HCT116 (cell line): Measurements from ENCODE around the gene SLC31A1. TPM values are rescaled to one million over a fixed set of nuclear protein-coding genes. Genes with fewer than 3 reads are reported as not detected.

Experiments used
- ATAC-seq: fragments of 200-7000 bp; cut with Tn5 transposase; 2 replicates; pipeline ENCODE4 v1.9.1; 2020; ENCODE audit warnings: mild to moderate bottlenecking, moderate library complexity
- BruUV-seq: library from RNA; stranded (reverse); fragments of 400-500 nt; replicated peaks from 2 replicates; lab custom pipeline; 2021; lab: Mats Ljungman, UMichigan
- CTCF ChIA-PET: fragments of 300-600 bp; sonication (Branson Sonifier 250); formaldehyde crosslinking; loops from one replicate; lab custom pipeline; 2021; ENCODE audit warnings: antibody characterized with exemption; lab: Charles Lee
- POLR2A ChIA-PET: fragments of 300-600, 350-600 bp; sonication (Branson Sonifier 250); formaldehyde crosslinking; loops from one replicate; lab custom pipeline; 2021; ENCODE audit warnings: antibody characterized with exemption; lab: Charles Lee
- RAD21 ChIA-PET, 2 experiments: fragments of 300-600 bp; sonication (Branson Sonifier 250); formaldehyde crosslinking; loops; one replicate each; lab custom pipeline; 2023; ENCODE audit warnings: low total read pairs in 2 of 2; ENCODE audit not compliant: uncharacterized antibody in 2 of 2, unreplicated experiment in 2 of 2, low non-redundant PET in 1 of 2; lab: Charles Lee
- DNase-seq: peaks from one replicate; pipeline ENCODE4 v3.0.0-alpha.2; 2010; ENCODE audit warnings: low read depth, low spot score
- H2AFZ ChIP-seq: fragments of 200-600 bp; shearing (Covaris generic), sonication (generic); 2 replicates; pipeline ENCODE4 v1.6.1; 2017; ENCODE audit warnings: low read depth, mixed run types, mixed read lengths, antibody characterized with exemption, low read length; ENCODE audit not compliant: poor library complexity, severe bottlenecking
- H3K27ac ChIP-seq: 2 replicates; pipeline ENCODE4 v1.5.1; 2012; ENCODE audit warnings: low read depth, low read length
- H3K27me3 ChIP-seq: fragments of 200-600 bp; sonication (generic); 2 replicates; pipeline ENCODE4 v1.6.1; 2016; ENCODE audit warnings: mixed run types, low read length, mixed read lengths; ENCODE audit not compliant: insufficient read depth
- H3K36me3 ChIP-seq, 2 experiments: fragments of 200-500 bp in 1 of 2; fragments of 200-600 bp in 1 of 2; sonication (Bioruptor generic) in 1 of 2; sonication (generic) in 1 of 2; 2 replicates each; pipeline versions ENCODE4 v1.5.1 to v1.6.1; 2014 to 2016; ENCODE audit warnings: low read length in 2 of 2, inconsistent platforms in 1 of 2, mixed read lengths in 1 of 2, mixed run types in 1 of 2; ENCODE audit not compliant: insufficient read depth in 2 of 2, control insufficient read depth in 1 of 2
- H3K4me1 ChIP-seq, 2 experiments: fragments of 200-600 bp in 1 of 2; sonication (generic) in 1 of 2; 2 replicates each; pipeline versions ENCODE4 v1.5.1 to v1.6.1; 2012 to 2017; ENCODE audit warnings: low read length in 2 of 2, inconsistent platforms in 1 of 2, mild to moderate bottlenecking in 1 of 2, mixed read lengths in 1 of 2, mixed run types in 1 of 2, moderate library complexity in 1 of 2; ENCODE audit not compliant: insufficient read depth in 2 of 2, control insufficient read depth in 1 of 2
- H3K4me2 ChIP-seq: fragments of 200-600 bp; sonication (generic); 2 replicates; pipeline ENCODE4 v1.6.1; 2017; ENCODE audit warnings: mixed run types, low read length, mixed read lengths
- H3K4me3 ChIP-seq, 2 experiments: fragments of 200-600 bp in 1 of 2; sonication (generic) in 1 of 2; replicated peaks in 1 of 2; 2 replicates each; pipeline ENCODE4 v1.5.1; 2011 to 2016; ENCODE audit warnings: low read length in 2 of 2, control low read depth in 1 of 2, low read depth in 1 of 2, mild to moderate bottlenecking in 1 of 2, mixed read lengths in 1 of 2, mixed run types in 1 of 2
- H3K79me2 ChIP-seq: fragments of 200-600 bp; sonication (generic); 2 replicates; pipeline ENCODE4 v1.6.1; 2017; ENCODE audit warnings: mild to moderate bottlenecking, mixed run types, low read length, moderate library complexity, mixed read lengths; ENCODE audit not compliant: insufficient read depth
- H3K9ac ChIP-seq: fragments of 200-600 bp; sonication (generic); 2 replicates; pipeline ENCODE4 v1.6.1; 2016; ENCODE audit warnings: low read length, mixed read lengths
- H3K9me2 ChIP-seq: fragments of 200-600 bp; sonication (generic), shearing (Covaris generic); 2 replicates; pipeline ENCODE4 v1.6.1; 2017; ENCODE audit warnings: mixed run types, mild to moderate bottlenecking, moderate library complexity; ENCODE audit not compliant: insufficient read depth
- H3K9me3 ChIP-seq, 2 experiments: fragments of 200-500 bp in 1 of 2; fragments of 200-600 bp in 1 of 2; sonication (Bioruptor generic) in 1 of 2; sonication (generic) in 1 of 2; 2 replicates each; pipeline ENCODE4 v1.6.1; 2014 to 2017; ENCODE audit warnings: low read length in 2 of 2, mixed read lengths in 2 of 2, inconsistent platforms in 1 of 2, low read depth in 1 of 2, mild to moderate bottlenecking in 1 of 2, mixed run types in 1 of 2, moderate library complexity in 1 of 2; ENCODE audit not compliant: control insufficient read depth in 1 of 2, insufficient read depth in 1 of 2
- H4K20me1 ChIP-seq: fragments of 200-600 bp; sonication (generic), shearing (Covaris generic); 2 replicates; pipeline ENCODE4 v1.6.1; 2017; ENCODE audit warnings: mixed run types, mild to moderate bottlenecking, moderate library complexity; ENCODE audit not compliant: insufficient read depth
- CBX3 ChIP-seq: IDR thresholded peaks from 2 replicates; pipeline ENCODE4 v1.6.1; 2012; ENCODE audit warnings: low read depth
- CEBPB ChIP-seq: IDR thresholded peaks from 2 replicates; pipeline ENCODE4 v1.6.1; 2012; ENCODE audit warnings: low read depth
- CTCF ChIP-seq, 3 experiments: fragments of 200-600 bp in 1 of 3; sonication (generic) in 1 of 3; IDR thresholded peaks in 2 of 3; conservative IDR thresholded peaks in 1 of 3; 2 replicates each; pipeline ENCODE4 v1.5.1; 2012 to 2017; ENCODE audit warnings: low read depth in 2 of 3, low read length in 2 of 3, antibody characterized with exemption in 1 of 3, borderline replicate concordance in 1 of 3, control low read depth in 1 of 3, mild to moderate bottlenecking in 1 of 3, mixed read lengths in 1 of 3, mixed run types in 1 of 3, moderate library complexity in 1 of 3; ENCODE audit not compliant: insufficient read depth in 1 of 3
- FOSL1 ChIP-seq: IDR thresholded peaks from 2 replicates; pipeline ENCODE4 v1.6.1; 2012; ENCODE audit warnings: low read depth
- RAD21 ChIP-seq: IDR thresholded peaks from 2 replicates; pipeline ENCODE4 v1.6.1; 2012; ENCODE audit warnings: low read depth, mild to moderate bottlenecking
- SIN3A ChIP-seq: IDR thresholded peaks from 2 replicates; pipeline ENCODE4 v1.6.1; 2012; ENCODE audit warnings: low read depth
- intact Hi-C: fragments of 100-400 bp; cut with micrococcal nuclease; formaldehyde crosslinking; loops from 2 replicates; pipeline ENCODE4 v1.10.0; 2022
- total RNA-seq: library from RNA; stranded (reverse); gene quantifications from one replicate; pipeline ENCODE4 v1.2.1, GENCODE V29; 2021; ENCODE audit not compliant: unreplicated experiment

SLC31A1 gene
- total RNA-seq, 1 experiment from 2014 or later, result 24.4 TPM

DNA sequence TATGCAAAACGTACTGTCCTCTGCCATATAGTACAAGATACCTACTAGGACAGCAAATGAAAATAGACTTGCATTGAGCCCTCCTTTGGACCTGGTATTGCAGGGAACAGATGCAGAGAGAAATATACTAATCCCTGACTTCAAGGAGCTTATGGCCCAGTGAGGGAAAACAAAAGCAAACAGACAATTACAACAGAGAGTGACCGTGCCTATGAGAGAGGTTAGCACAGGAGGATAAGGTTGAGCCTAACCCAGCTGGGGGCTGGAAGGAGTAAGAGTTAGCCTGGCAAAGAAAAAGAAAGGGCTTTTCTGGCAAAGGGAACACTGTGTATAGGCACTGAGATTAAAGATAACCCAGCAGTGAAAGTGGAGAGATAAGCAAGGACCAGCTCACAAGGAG, 48.5 kb downstream of the SLC31A1 start:
- Histone ChIP-seq H3K4me2 (no peak overlapping the region), H3K27me3 (no peaks in the 10 kb centered on the region), H3K79me2 (peaks cover 15% of the 10 kb centered on the region), H3K4me1 (peaks cover 0 to 9% of the 10 kb centered on the region in 2 experiments; a peak in 2 of 4 replicates), H3K36me3 (peaks cover 21 to 23% of the 10 kb centered on the region in 2 experiments; a peak in 3 of 4 replicates), H3K27ac (no peak overlapping the region), H3K9me3 (no peaks in the 10 kb centered on the region), H3K9ac (no peak overlapping the region), H2AFZ (no peak overlapping the region), H4K20me1 (no peaks in the 10 kb centered on the region), H3K4me3 (no peak overlapping the region), H3K9me2 (no peaks in the 10 kb centered on the region)
- DNase-seq, result no peak
- BruUV-seq, result no TSS peak
- ATAC-seq, result no peak
- intact Hi-C loops, result loop anchor here (10.0 kb wide), 1 partner anchor 345 kb away; no protein-coding TSS in a partner anchor
- ChIA-PET RAD21 (no interaction called here), CTCF (no interaction called here), POLR2A (no interaction called here)
- no peak for TF ChIP-seq FOSL1
- TF ChIP-seq SIN3A, result no peak

DNA sequence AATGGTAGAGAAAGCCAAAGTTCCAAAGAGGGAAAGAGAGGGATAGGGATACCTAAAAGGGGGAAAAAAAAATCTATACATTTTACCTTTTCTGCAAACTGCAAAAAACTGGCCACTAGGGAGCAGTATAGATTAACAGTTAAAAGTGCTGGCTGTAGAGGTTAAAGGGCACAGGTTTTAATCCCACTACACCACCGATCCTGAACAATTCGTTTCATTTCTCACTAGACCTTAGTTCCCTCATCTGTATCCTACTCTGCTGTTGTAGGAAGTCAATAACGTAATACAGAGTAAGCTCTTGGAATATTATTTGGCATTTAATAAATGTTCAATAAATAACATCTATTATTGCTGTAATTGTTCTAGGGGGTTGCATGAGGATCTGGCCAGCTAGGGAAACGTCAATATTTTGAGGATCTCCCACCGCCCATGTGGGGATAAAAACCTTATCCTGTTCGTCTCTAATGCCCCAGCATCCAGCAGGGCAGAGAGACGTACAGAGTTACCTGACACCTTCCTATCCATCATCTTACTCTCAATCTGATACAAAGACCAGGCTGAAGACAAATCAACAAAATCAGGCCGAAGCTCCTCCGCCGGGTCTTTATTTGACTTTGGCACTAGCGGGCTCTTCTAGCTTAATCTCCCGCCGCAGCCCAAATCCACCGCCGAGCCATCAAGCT, 53.3 kb downstream of the SLC31A1 start:
- peaks cover 61% of the 10 kb centered on the region for H3K79me2 ChIP-seq

More for the DNA sequence above, 53.3 kb downstream of the SLC31A1 start:
- H3K27me3 ChIP-seq, result no peaks in the 10 kb centered on the region
- POLR2A ChIA-PET, result interaction anchor here (0.6 to 1.7 kb wide), 7 partner anchors 54 to 383 kb away, joined by 3 to 11 read pairs (median 4); partner anchors contain the start of genes C9orf43, FKBP15, HDHD3 and POLE3
- TF ChIP-seq CTCF (IDR thresholded peaks at IDR 0.05 in 2 of 3, conservative IDR thresholded peaks at IDR 0.05 in 1 of 3; ENCODE audit: borderline replicate concordance in 1 of 3, insufficient read depth in 1 of 3, low read depth in 2 of 3, low read length in 2 of 3) (peak; percentile 52 to 70 (median 55); a peak in 5 of 6 replicates), RAD21 (peak; percentile 72), CBX3 (no peak), CEBPB (no peak)
- intact Hi-C loops, result loop anchor here (1.0 to 10.0 kb wide), 4 partner anchors 66 to 384 kb away; partner anchors contain the start of gene WDR31
- H3K9me3 ChIP-seq, result no peaks in the 10 kb centered on the region
- peak overlapping the region; percentile 71 to 73 for H3K4me3 ChIP-seq
- ATAC-seq (peak; percentile 39), DNase-seq (peak; percentile 48)
- peak overlapping the region; percentile 96 for H3K9ac ChIP-seq
- H3K4me1 ChIP-seq, result peaks cover 3 to 14% of the 10 kb centered on the region in 2 experiments; a peak in 3 of 4 replicates
- no peaks in the 10 kb centered on the region for H3K9me2 ChIP-seq
- H4K20me1 ChIP-seq, result peaks cover 6% of the 10 kb centered on the region; the same call in 1 of the 2 replicates
- CTCF ChIA-PET, result interaction anchor here (0.6 to 2.2 kb wide), 14 partner anchors 9 to 384 kb away, joined by 3 to 25 read pairs (median 4); partner anchors contain the start of genes ALAD, C9orf43, POLE3 and SLC31A1
- H3K27ac ChIP-seq, result peak overlapping the region; percentile 70
- H2AFZ ChIP-seq, result peak overlapping the region; percentile 63
- H3K4me2 ChIP-seq, result peak overlapping the region; percentile 79
- no TSS peak for BruUV-seq
- peaks cover 32 to 37% of the 10 kb centered on the region in 2 experiments for H3K36me3 ChIP-seq
- RAD21 ChIA-PET, result interaction anchor here (0.8 to 1.6 kb wide), 5 partner anchors 126 to 383 kb away, joined by 3 to 4 read pairs (median 3); partner anchors contain the start of gene ALAD (in 1 of the 2)
